ENCODE results near the gene CLCN1. TPM values are rescaled to one million over a fixed set of nuclear protein-coding genes. Genes with fewer than 3 reads are reported as not detected.

CLCN1 gene
- total RNA-seq, 4 donors from 2014 or later, result 0.64 TPM; not detected in 3

GRCh38 chr7:143314127-143314526 is 1.8 kb upstream of the CLCN1 start:
- peaks cover 5% of the 10 kb centered on the region for H3K4me1 ChIP-seq
- TF ChIP-seq CTCF (IDR thresholded peaks at IDR 0.05) (no peak), POLR2A (IDR thresholded peaks at IDR 0.05) (no peak), EP300 (IDR thresholded peaks at IDR 0.05) (no peak), POLR2AphosphoS5 (IDR thresholded peaks at IDR 0.05) (no peak)
- H3K4me3 ChIP-seq, result no peak overlapping the region
- no peaks in the 10 kb centered on the region for H3K27me3 ChIP-seq
- DNase-seq (ENCODE audit: low spot score in 2 of 2), result no peak
- H3K27ac ChIP-seq, result no peak overlapping the region
- no peaks in the 10 kb centered on the region for H3K9me3 ChIP-seq
- no peaks in the 10 kb centered on the region for H3K36me3 ChIP-seq

- no peaks in the 10 kb centered on the region for H3K36me3 ChIP-seq
- no peak overlapping the region for H3K27ac ChIP-seq
- 75% methylated on average over 4 of the region's 4 CpGs for WGBS
- H3K4me3 ChIP-seq, result no peak overlapping the region
- H3K4me1 ChIP-seq, result peaks cover 7% of the 10 kb centered on the region
- H3K9me3 ChIP-seq, result no peaks in the 10 kb centered on the region
- H3K27me3 ChIP-seq, result no peaks in the 10 kb centered on the region
- DNase-seq (ENCODE audit: low spot score in 2 of 2), result no peak
- TF ChIP-seq EP300 (IDR thresholded peaks at IDR 0.05) (no peak), POLR2AphosphoS5 (IDR thresholded peaks at IDR 0.05) (no peak), CTCF (IDR thresholded peaks at IDR 0.05) (no peak), POLR2A (IDR thresholded peaks at IDR 0.05) (no peak)
Measured at GRCh38 chr7:143316492-143316891, 581 bp downstream of the CLCN1 start.

- TF ChIP-seq EP300 (IDR thresholded peaks at IDR 0.05) (no peak), CTCF (IDR thresholded peaks at IDR 0.05) (no peak), POLR2A (IDR thresholded peaks at IDR 0.05) (no peak), POLR2AphosphoS5 (IDR thresholded peaks at IDR 0.05) (no peak)
- Histone ChIP-seq H3K4me3 (no peak overlapping the region), H3K27ac (no peak overlapping the region), H3K36me3 (no peaks in the 10 kb centered on the region), H3K9me3 (no peaks in the 10 kb centered on the region), H3K4me1 (peaks cover 7% of the 10 kb centered on the region), H3K27me3 (no peaks in the 10 kb centered on the region)
- WGBS, result 26% methylated on average over 3 of the region's 5 CpGs
- DNase-seq (ENCODE audit: low spot score in 2 of 2), result no peak
Measured at GRCh38 chr7:143318661-143319060, 2.8 kb downstream of the CLCN1 start.

- no peak overlapping the region for H3K27ac ChIP-seq
- TF ChIP-seq EP300 (IDR thresholded peaks at IDR 0.05), result no peak
- no peak for TF ChIP-seq POLR2AphosphoS5 (IDR thresholded peaks at IDR 0.05)
- no peak for TF ChIP-seq POLR2A (IDR thresholded peaks at IDR 0.05)
- TF ChIP-seq CTCF (IDR thresholded peaks at IDR 0.05), result no peak
- H3K4me3 ChIP-seq, result no peak overlapping the region
- whole genome bisulfite sequencing, result 66% methylated on average over 6 of the region's 9 CpGs
- no peaks in the 10 kb centered on the region for H3K9me3 ChIP-seq
- no peaks in the 10 kb centered on the region for H3K27me3 ChIP-seq
- no peaks in the 10 kb centered on the region for H3K36me3 ChIP-seq
- no peak for DNase-seq (ENCODE audit: low spot score in 2 of 2)
- peaks cover 7% of the 10 kb centered on the region for H3K4me1 ChIP-seq
Measured at GRCh38 chr7:143320620-143321019, 4.7 kb downstream of the CLCN1 start.

- H3K36me3 ChIP-seq, result no peaks in the 10 kb centered on the region
- no peak overlapping the region for H3K27ac ChIP-seq
Measured at GRCh38 chr7:143321242-143321641, 5.3 kb downstream of the CLCN1 start.

More at GRCh38 chr7:143321242-143321641, 5.3 kb downstream of the CLCN1 start:
- 90% methylated on average over 9 of the region's 10 CpGs for WGBS
- no peak for DNase-seq (ENCODE audit: low spot score in 2 of 2)
- Histone ChIP-seq H3K9me3 (no peaks in the 10 kb centered on the region), H3K4me3 (no peak overlapping the region), H3K27me3 (no peaks in the 10 kb centered on the region), H3K4me1 (peaks cover 7% of the 10 kb centered on the region)
- TF ChIP-seq POLR2A (IDR thresholded peaks at IDR 0.05) (no peak), POLR2AphosphoS5 (IDR thresholded peaks at IDR 0.05) (no peak), EP300 (IDR thresholded peaks at IDR 0.05) (no peak), CTCF (IDR thresholded peaks at IDR 0.05) (no peak)

All from suprapubic skin (tissue), 4 donors.